ENCODE results near the gene BCAT1.

GRCh38 chr12:24861766-24862540 lies 86.9 kb downstream of the BCAT1 start:
- TF ChIP-seq CTCF (IDR thresholded peaks at IDR 0.05; ENCODE audit: insufficient read depth, low read length, poor library complexity, severe bottlenecking) (no peak), EZH2phosphoT487 (conservative IDR thresholded peaks at IDR 0.05; ENCODE audit: low read length) (no peak)

Data from SU-DHL-6 (cell line).